ENCODE measurements around the gene TMEM150A.

DNA sequence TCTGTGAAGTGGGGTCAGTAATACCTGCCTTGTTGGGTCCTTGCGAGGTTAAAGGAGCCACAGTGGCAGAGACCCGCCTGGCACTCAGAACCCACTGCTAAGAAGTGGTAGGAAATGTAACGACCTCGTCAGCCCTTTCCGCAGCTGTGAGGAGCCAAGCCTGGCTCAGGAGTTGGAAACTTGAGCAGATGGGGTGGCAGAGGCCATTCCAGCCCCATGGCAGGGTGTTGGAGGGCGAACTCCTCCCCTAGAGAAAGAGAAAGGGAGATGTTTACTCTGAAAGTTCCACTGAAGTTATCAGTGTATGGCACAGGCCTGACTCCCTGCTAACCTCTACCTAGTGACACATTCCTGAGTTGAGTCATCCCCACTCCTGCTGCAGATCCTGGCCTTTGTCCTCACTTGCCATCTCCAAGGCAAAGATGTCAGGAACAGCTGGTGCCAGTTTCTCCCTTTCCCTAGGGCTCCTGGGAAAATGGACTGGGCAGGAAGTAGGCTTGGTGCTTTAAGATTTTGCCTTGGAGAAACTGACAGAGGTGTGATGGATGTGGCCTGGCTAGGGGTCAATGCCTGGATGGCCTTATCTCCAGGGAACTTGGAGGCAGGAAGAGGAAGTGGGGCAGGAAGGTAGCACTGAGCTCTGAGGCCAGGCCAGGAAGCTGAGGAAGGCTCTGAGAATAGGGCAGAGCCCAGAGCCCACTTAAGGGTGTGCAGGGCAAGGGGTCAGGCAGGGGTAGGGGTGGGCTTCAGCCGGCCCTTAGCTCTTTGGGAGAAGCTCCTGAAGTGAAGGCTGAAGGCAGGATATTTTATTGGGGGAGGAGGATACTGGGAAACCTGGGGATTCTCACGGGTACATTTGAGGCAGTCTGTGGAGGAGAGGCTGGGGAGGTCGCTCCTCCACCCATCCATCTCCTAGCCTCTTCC is 17.4 kb downstream of the TMEM150A start:
- TF ChIP-seq, protein P1, sequence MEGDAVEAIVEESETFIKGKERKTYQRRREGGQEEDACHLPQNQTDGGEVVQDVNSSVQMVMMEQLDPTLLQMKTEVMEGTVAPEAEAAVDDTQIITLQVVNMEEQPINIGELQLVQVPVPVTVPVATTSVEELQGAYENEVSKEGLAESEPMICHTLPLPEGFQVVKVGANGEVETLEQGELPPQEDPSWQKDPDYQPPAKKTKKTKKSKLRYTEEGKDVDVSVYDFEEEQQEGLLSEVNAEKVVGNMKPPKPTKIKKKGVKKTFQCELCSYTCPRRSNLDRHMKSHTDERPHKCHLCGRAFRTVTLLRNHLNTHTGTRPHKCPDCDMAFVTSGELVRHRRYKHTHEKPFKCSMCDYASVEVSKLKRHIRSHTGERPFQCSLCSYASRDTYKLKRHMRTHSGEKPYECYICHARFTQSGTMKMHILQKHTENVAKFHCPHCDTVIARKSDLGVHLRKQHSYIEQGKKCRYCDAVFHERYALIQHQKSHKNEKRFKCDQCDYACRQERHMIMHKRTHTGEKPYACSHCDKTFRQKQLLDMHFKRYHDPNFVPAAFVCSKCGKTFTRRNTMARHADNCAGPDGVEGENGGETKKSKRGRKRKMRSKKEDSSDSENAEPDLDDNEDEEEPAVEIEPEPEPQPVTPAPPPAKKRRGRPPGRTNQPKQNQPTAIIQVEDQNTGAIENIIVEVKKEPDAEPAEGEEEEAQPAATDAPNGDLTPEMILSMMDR (conservative IDR thresholded peaks at IDR 0.05; ENCODE audit: low read length), result no peak
- TF ChIP-seq EZH2phosphoT487 (IDR thresholded peaks at IDR 0.05; ENCODE audit: borderline replicate concordance, low read depth, low read length), result no peak

All from OCI-LY7 (cell line).